ENCODE measurements around the gene CLDN17.

DNA sequence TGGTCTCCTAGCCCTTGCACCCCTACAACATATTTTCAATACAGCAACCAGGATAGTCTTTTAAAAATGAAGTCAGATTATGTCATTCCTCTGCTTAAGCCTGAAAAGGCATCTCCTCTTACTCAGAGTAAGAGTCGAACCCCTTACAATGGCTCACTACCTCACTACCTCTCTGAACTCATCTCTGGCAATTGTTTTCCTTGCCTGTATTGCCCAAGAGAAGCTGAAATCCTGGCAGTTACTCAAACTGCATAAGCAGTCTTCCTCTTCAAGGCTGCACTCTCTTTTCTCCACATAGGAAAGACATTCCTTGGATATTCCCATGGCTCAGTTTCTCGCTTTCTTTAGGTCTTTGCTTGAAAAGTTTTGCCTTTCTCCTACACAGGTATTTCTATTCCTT is 26.6 kb upstream of the CLDN17 start:
- TF ChIP-seq, protein P1, sequence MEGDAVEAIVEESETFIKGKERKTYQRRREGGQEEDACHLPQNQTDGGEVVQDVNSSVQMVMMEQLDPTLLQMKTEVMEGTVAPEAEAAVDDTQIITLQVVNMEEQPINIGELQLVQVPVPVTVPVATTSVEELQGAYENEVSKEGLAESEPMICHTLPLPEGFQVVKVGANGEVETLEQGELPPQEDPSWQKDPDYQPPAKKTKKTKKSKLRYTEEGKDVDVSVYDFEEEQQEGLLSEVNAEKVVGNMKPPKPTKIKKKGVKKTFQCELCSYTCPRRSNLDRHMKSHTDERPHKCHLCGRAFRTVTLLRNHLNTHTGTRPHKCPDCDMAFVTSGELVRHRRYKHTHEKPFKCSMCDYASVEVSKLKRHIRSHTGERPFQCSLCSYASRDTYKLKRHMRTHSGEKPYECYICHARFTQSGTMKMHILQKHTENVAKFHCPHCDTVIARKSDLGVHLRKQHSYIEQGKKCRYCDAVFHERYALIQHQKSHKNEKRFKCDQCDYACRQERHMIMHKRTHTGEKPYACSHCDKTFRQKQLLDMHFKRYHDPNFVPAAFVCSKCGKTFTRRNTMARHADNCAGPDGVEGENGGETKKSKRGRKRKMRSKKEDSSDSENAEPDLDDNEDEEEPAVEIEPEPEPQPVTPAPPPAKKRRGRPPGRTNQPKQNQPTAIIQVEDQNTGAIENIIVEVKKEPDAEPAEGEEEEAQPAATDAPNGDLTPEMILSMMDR (IDR thresholded peaks at IDR 0.05) = no peak
- TF ChIP-seq POLR2A (IDR thresholded peaks at IDR 0.05) = no peak
- no peak for TF ChIP-seq POLR2AphosphoS5 (IDR thresholded peaks at IDR 0.05)
